PC-3 (cell line): Measurements from ENCODE around the gene RFK.

Experiments
- EZH2 ChIP-seq: fragments of 300-600 bp; sonication (generic); IDR thresholded peaks from one replicate; pipeline ENCODE4 v1.6.1; 2017; ENCODE audit warnings: antibody characterized with exemption, mild to moderate bottlenecking, low read length; ENCODE audit not compliant: unreplicated experiment
- EZH2phosphoT487 ChIP-seq: fragments of 300-600 bp; sonication (generic); IDR thresholded peaks from 2 replicates; pipeline ENCODE4 v1.6.1; 2018; ENCODE audit warnings: mild to moderate bottlenecking, antibody characterized with exemption, low read length, borderline replicate concordance
- TF ChIP-seq, protein P1 (sequence below): fragments of 300-600 bp; sonication (generic); conservative IDR thresholded peaks from 2 replicates; pipeline ENCODE4 v1.5.1; 2017; ENCODE audit warnings: antibody characterized with exemption, low read depth, mild to moderate bottlenecking, low read length

- TF ChIP-seq EZH2 = no peak
- TF ChIP-seq EZH2phosphoT487 = no peak
- TF ChIP-seq, protein P1, sequence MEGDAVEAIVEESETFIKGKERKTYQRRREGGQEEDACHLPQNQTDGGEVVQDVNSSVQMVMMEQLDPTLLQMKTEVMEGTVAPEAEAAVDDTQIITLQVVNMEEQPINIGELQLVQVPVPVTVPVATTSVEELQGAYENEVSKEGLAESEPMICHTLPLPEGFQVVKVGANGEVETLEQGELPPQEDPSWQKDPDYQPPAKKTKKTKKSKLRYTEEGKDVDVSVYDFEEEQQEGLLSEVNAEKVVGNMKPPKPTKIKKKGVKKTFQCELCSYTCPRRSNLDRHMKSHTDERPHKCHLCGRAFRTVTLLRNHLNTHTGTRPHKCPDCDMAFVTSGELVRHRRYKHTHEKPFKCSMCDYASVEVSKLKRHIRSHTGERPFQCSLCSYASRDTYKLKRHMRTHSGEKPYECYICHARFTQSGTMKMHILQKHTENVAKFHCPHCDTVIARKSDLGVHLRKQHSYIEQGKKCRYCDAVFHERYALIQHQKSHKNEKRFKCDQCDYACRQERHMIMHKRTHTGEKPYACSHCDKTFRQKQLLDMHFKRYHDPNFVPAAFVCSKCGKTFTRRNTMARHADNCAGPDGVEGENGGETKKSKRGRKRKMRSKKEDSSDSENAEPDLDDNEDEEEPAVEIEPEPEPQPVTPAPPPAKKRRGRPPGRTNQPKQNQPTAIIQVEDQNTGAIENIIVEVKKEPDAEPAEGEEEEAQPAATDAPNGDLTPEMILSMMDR = no peak
These were observed 55.8 kb downstream of the RFK start for GRCh38 chr9:76338418-76338817.
